Tibial nerve (tissue), 4 donors: Measurements from ENCODE around the gene RIN2.

Experiments
- EP300 ChIP-seq, 2 donors: sonication (generic); formaldehyde crosslinking; IDR thresholded peaks; one replicate each; pipeline ENCODE4 v1.6.1; 2017; ENCODE audit warnings: antibody characterized with exemption in 2 of 2, mild to moderate bottlenecking in 1 of 2
- POLR2A ChIP-seq, 2 donors: fragments of 450-650 bp; IDR thresholded peaks; one replicate each; pipeline ENCODE4 v1.6.1; 2017; ENCODE audit warnings: antibody characterized with exemption in 2 of 2, mild to moderate bottlenecking in 2 of 2, moderate library complexity in 2 of 2
- TF ChIP-seq, protein P1 (sequence below), 5 experiments: fragments of 200-600 bp in 3 of 5; fragments of 450-650 bp in 2 of 5; sonication (generic) in 3 of 5; IDR thresholded peaks; one replicate each; pipeline ENCODE4 v1.5.1; 2016 to 2019; ENCODE audit warnings: antibody characterized with exemption in 5 of 5, mild to moderate bottlenecking in 3 of 5, moderate library complexity in 2 of 5

DNA sequence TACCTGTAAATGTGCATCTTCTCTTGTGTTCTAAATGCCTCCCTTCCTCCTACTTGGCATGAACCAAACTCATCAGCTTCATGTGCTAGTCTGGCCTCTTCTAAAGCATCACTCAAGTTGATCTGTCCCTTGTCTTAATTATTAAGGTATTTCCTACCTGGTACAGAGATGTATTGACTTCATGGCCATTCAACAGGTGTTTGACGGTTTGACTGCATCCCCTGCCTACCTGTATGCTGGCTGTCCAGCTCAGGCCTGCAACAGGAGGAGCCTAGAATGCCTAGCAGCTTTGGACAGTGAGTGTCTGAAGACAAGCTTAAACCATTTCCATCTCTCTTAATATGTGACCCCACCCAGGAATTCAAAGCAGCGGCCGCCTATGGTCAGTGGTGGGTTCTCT is 24.6 kb downstream of the RIN2 start:
- TF ChIP-seq POLR2A (IDR thresholded peaks at IDR 0.05) (no peak), EP300 (IDR thresholded peaks at IDR 0.05) (no peak)
- TF ChIP-seq, protein P1, sequence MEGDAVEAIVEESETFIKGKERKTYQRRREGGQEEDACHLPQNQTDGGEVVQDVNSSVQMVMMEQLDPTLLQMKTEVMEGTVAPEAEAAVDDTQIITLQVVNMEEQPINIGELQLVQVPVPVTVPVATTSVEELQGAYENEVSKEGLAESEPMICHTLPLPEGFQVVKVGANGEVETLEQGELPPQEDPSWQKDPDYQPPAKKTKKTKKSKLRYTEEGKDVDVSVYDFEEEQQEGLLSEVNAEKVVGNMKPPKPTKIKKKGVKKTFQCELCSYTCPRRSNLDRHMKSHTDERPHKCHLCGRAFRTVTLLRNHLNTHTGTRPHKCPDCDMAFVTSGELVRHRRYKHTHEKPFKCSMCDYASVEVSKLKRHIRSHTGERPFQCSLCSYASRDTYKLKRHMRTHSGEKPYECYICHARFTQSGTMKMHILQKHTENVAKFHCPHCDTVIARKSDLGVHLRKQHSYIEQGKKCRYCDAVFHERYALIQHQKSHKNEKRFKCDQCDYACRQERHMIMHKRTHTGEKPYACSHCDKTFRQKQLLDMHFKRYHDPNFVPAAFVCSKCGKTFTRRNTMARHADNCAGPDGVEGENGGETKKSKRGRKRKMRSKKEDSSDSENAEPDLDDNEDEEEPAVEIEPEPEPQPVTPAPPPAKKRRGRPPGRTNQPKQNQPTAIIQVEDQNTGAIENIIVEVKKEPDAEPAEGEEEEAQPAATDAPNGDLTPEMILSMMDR (IDR thresholded peaks at IDR 0.05), result no peak
